ENCODE results near the gene SSNA1. TPM values are rescaled to one million over a fixed set of nuclear protein-coding genes. Genes with fewer than 3 reads are reported as not detected.

SSNA1 gene, protein sequence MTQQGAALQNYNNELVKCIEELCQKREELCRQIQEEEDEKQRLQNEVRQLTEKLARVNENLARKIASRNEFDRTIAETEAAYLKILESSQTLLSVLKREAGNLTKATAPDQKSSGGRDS
- 59.5 TPM for total RNA-seq
- long read RNA-seq, transcript SSNA1-202 (2 exons, 1,170 nt), result major isoform, 60 of 124 reads
- long read RNA-seq, transcript SSNA1-201 (3 exons, 896 nt), result minor isoform, 53 of 124 reads
- long read RNA-seq, partial matches to known transcripts, result 0 of 124 reads
- long read RNA-seq, other reads (novel, unspliced or antisense), result 7 of 124 reads

DNA sequence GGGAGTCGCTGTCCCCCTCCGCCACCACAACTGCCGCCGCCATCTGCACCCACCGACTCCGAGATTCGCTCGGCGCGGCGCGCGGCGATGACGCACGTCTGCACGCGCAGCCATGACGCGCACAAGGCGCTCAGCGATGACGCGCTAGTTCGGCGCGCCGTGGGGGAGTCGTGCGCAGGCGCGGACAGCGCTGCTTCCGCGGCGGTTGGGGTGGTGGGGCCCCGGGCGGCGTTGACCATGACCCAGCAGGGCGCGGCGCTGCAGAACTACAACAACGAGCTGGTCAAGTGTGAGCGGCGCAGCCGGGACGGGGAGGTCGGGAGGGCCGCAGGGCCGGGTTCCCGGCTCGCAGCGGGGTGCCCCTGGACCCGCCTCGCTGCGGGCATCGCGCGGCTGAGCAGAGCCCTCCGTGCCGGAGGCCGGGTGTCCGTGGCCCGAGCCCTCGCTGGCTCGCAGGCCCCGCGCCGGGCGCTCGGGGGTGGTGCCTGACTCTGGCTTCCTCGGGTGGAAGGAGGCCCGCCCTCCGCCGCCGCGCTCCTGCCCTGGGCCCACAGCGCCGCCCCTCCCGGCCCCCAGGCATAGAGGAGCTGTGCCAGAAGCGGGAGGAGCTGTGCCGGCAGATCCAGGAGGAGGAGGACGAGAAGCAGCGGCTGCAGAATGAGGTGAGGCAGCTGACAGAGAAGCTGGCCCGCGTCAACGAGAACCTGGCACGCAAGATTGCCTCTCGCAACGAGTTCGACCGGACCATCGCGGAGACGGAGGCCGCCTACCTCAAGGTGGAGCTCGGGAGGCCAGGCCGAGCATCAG lies at the start of gene SSNA1, which contains the start of gene ANAPC2:
Gene SSNA1 (plus strand): TSS at position 187 of the 807 bp plus-strand sequence. CDS start 51 bp downstream, at position 238.
Gene ANAPC2 (minus strand): TSS at position 71 of the 807 bp plus-strand sequence. CDS start 28 bp downstream, at position 43.
- peak; percentile 95 for DNase-seq (ENCODE audit: low spot score)
- intact Hi-C loops (cut with DNase I), result loop anchor here (2.0 kb wide), 2 partner anchors 16 to 34 kb away; partner anchors contain the start of genes NDOR1, RNF208 and TMEM203

DNA sequence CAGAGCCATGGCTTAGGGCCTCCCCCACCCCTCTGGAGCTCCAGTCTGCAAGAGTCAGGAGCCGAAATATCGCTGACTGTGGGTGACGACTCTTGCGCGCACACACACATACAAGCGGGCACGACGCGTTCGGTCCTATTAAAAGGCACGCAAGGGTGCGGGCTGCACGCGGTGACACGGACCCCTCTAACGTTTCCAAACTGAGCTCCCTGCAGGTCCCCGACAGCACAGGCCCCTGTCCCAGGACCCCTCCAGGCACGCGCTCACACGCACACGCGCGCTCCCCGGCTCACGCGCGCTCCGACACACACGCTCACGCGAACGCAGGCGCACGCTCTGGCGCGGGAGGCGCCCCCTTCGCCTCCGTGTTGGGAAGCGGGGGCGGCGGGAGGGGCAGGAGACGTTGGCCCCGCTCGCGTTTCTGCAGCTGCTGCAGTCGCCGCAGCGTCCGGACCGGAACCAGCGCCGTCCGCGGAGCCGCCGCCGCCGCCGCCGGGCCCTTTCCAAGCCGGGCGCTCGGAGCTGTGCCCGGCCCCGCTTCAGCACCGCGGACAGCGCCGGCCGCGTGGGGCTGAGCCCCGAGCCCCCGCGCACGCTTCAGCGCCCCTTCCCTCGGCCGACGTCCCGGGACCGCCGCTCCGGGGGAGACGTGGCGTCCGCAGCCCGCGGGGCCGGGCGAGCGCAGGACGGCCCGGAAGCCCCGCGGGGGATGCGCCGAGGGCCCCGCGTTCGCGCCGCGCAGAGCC lies 49.6 kb upstream of the SSNA1 start, which contains the start of gene GRIN1:
Gene GRIN1 (plus strand): TSS at position 433 of the 746 bp plus-strand sequence. CDS start 333 bp downstream, outside the sequence.
- intact Hi-C loops (cut with DNase I), result no loop called here

DNA sequence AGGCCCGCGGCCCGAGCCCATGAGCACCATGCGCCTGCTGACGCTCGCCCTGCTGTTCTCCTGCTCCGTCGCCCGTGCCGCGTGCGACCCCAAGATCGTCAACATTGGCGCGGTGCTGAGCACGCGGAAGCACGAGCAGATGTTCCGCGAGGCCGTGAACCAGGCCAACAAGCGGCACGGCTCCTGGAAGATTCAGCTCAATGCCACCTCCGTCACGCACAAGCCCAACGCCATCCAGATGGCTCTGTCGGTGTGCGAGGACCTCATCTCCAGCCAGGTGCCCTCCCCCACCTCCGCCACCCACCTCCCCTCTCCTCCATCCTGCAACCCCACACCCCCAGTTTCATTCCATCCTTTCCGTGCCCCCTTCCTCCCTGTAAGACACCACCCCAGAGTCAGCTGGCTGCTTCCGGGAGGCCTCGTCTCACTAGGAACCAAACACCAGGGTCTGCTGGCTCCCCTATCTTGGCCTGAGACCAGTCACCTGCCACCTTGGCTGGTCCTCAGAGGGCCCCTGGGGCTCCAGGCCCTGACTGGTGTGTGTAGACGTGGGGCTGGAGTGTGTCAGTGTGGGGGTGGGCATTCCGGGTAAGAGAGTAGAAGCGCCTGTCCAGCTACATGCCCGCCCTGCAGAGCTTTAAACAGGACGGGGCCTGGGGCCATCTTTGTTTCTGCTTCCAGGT lies 48.9 kb upstream of the SSNA1 start:
- DNase-seq (ENCODE audit: low spot score), result no peak
- intact Hi-C loops (cut with DNase I), result no loop called here

More for the DNA sequence above, 49.6 kb upstream of the SSNA1 start, which contains the start of gene GRIN1:
- DNase-seq (ENCODE audit: low spot score), result no peak

DNA sequence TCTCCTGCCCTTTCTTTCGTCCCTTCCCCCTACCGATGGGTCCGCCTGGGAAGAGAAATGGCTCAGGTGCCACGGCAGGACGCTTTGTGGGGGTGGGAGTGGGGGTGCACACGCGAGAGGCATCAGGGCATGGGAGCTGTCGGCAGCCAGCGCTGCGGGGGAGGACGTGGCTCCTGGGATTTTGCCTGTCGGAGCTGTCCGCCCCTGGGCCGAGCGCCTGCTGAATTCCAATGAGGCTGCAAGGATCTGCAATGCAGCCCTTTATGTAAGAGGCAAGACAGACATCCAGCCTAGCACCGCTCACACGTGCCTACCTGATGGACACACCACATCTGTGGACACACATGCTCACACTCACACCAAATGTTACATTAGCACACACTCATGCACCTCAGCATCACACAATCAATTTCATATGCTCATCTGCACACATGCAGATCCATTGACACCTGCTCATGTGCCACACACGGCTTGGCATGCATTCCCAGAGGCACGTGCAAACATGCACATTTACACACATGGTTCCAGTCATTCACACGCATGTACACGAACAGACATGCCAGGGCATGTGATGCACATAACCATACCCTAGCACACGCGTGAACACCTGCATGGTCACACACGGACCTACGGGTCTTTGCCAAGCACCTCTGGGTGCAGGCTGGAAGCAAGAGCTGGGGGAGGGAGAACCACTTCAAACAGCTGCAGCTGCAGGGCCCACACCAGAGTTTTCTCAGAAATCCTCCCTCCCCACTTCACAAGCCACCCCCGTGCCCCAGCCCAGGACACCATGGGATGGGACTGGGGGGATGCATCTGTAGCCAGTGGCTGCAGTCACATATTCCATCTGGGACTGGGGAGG lies 48.1 kb upstream of the SSNA1 start:
- intact Hi-C loops (cut with DNase I), result no loop called here
- no peak for DNase-seq (ENCODE audit: low spot score)

DNA sequence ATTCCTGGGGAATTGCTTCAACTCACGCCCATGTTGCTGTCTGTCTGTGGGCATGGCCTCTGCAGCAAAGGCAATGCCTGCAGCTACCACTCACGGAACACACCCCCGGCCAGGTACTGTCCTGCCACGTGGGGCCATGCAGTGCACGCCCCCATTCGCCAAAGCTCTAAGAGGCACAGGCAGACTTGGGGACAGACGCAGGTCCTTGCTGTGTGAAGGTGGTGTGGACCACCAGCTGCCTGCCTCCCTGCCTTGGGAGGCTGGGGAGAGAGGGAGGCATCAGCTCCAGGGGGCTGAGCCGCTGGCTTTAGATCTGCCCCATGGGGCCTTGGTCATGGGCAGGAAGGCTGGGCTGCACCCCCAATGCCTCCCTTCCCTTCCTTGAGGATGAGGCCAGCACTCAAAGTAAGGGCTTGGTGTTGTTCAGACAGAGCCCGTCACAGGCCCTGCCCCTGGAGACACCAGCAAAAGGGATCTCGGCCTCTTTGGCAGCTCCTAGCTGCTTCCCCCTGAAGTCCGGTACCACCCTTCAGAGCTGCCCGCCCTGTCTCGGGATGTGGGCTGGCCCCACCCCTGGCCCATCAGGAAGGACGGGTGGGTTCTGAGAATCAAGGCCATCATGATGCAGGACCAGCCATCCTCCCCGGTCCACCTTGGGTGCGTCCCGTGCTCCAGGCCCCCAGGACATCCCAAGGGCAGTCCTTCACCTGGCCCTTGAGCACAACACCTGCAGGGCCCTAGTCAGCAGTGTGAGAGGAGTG lies 47.2 kb upstream of the SSNA1 start:
- DNase-seq (ENCODE audit: low spot score), result no peak
- intact Hi-C loops (cut with DNase I), result no loop called here

DNA sequence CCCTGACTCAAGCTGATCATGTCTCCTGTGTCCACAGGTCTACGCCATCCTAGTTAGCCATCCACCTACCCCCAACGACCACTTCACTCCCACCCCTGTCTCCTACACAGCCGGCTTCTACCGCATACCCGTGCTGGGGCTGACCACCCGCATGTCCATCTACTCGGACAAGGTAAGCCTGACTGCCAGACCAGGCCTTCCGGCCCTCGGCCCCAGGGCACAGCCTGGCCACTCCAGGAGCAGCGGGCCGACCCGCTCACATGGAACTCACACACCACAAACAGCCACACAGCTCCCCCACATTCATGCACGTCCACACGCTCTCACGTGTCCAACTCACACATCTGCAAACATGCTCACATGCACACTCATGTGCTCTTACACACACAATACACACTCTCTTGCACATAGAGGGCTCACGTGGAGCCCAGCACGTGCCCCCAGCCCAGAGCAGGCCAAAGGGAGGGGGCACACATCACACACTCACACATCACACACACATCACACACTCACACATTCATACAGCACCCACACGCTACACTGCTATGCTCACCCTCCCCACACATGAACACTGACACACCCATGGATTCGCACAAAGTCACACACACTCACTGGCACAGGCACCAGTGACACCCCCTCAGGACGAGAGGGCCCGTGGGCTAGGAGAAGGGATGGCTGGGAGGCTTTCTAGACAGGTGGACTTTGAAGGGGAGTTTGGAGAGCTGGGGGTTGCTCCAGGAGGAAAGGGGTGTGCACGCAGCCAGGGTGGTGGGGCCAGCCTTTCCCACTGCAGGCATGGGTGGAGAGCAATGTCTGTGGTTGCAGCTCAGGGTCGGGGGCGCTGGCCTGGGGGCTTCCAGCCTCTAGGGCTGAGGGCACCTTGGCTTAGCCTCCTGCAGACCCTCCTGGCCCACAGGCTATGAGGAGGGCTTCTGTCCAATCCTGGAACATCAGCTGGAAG lies 46.2 kb upstream of the SSNA1 start:
- no peak for DNase-seq (ENCODE audit: low spot score)
- intact Hi-C loops (cut with DNase I), result no loop called here

DNA sequence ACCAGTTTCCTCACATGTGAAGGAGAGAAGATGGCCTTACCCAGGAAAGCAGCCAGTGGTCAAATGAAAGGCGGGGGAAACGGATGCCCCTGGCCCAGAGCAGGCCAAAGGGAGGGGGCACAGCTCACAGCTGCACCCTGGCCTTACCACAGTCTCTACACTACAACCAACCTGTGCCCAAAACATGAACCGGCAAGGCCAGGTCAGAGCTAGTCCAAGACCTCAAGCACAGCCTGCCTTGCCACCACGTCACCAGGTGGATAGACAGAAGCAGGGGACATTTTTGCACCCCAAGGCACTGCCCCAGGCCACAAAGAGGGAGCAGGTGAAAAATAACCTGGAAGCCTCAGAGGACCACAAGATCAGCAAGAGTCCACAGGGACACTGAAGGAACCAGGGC lies 45.0 kb upstream of the SSNA1 start:
- intact Hi-C loops (cut with DNase I), result no loop called here
- no peak for DNase-seq (ENCODE audit: low spot score)

DNA sequence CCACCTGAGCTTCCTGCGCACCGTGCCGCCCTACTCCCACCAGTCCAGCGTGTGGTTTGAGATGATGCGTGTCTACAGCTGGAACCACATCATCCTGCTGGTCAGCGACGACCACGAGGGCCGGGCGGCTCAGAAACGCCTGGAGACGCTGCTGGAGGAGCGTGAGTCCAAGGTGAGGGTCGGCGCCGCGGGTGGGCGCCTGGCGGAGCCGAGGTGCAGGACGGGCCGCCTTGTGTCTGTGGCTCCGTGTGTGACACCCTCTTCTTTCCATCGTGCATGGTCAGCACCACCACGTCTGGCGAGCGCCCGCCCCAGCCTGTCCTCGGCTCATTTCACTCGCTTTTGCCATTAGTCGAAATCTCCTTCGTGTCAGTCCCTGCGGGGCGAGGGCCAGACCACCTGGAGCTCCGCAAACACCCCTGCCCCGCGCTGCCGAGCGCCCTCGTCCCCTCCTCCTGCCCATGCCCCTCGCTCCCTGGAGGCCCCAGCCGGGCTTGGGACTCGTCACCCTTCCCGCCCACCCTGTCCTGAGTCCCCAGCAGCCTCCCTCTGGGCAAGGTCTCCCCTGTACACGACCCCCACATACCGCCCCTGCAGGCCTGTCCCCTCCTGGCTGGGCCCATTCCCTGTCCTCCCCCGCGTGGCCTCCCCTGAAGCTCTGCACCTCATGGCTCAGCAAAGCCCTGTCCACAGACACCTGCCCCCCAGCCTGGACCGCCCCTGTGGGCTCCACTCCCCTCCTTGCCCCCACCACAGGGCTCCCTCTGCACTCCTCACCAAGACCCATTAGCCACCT lies 42.5 kb upstream of the SSNA1 start:
- DNase-seq (ENCODE audit: low spot score), result no peak
- intact Hi-C loops (cut with DNase I), result no loop called here

DNA sequence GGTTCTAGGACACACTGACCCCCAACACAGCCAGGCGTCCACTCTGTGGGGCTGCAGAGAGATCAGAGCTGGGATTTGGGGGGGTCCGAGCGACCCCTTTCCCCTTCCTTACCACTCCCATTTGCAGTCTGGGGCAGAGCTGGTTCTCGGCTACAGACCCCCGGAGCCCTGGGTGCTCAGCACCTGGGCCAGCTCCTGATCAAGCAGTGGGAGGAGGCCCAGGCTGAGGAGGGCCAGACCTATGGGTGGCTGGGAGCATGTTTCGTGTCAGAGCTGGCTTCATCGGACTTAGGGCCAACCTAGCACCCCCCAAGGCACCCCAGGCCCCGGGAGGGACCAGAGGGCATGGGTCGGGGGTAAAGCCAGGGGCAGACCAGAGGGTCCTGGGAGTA lies 42.0 kb upstream of the SSNA1 start:
- intact Hi-C loops (cut with DNase I), result no loop called here
- no peak for DNase-seq (ENCODE audit: low spot score)

DNA sequence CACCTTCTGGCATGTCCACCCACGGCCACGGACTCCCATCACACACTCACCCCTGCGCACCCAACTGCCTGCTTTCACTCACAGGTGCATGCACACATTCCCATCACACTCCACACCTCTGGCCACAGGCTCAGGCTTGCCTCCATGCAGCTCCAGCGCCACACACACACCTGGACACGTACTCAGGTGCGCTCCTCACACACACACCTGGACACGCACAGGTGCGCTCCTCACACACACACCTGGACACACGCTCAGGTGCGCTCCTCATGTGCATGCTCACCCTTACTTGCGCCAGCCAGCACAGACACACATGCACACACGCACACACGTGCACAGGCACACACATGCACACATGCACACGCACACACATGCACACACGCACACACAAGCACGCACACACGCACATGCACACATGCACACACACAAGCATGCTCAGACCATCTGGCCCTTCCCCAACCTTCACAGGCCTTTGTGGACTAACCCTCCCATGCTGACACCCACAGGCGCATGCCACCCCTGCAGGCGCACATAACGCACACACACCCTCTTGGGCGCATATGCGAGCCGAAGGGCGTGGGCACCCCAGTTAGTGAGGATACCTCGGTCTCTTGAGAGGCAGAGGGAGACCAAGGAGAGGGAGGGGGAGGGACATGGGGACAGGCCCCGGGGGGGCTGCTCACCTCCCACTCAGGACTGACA lies 41.2 kb upstream of the SSNA1 start:
- DNase-seq (ENCODE audit: low spot score), result no peak

DNA sequence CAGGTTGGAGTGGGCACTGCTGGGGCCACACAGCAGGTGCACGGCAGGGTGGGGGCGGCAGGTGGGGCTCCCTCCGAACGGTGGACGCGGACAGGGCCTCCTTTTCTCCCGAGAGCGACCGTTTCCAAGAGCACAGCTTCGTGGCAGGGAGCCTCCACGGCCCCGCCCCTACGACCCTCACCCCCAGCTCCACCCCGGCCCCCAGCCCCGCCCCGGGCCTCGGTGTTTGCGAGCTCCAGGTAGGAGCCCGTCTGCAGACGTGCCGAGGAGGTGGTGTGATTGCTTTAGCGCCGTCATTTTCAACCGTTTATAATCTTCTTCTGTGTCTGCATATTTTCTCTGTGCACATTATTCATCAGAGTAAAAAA lies 40.7 kb upstream of the SSNA1 start:
- intact Hi-C loops (cut with DNase I), result no loop called here
- DNase-seq (ENCODE audit: low spot score), result no peak

More for the DNA sequence above, 41.2 kb upstream of the SSNA1 start:
- intact Hi-C loops (cut with DNase I), result no loop called here

DNA sequence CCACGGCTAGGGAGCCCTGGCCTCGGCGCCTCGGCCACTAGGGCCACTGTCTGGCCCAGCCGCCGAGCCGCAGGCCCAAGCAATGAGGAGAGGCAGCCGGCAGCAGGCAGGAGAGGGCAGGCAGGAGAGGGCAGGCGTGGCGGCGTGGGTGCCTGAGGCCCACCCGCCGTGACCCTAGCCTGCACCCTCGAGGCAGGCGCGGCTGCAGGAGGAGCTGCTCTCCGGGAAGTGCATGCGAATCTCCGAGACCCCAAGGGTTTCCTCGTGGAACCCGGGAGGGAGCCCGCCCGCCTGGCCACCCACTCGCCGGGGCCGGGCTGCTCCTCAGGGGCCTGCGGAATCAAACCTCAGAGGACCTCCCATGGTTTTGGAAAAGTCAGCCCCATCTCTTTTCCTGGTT lies 40.2 kb upstream of the SSNA1 start:
- no peak for DNase-seq (ENCODE audit: low spot score)
- intact Hi-C loops (cut with DNase I), result no loop called here

DNA sequence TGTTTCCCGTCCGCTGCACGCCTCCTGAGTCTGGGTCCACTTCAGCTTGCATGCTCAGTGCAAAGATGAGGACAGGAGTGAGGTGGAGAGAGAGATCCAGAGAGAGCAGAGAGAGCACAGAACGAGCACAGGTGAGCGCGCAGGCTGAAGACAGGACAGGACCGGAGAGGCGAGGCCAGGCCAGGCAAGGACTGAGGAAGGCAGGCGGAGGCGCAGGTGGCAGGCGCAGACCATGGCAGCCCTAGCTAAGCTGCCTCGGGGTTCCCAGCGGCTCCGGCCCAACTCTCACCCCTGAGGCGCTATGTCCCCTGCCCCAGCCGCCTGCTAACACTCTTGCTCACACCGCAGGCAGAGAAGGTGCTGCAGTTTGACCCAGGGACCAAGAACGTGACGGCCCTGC lies 39.8 kb upstream of the SSNA1 start:
- intact Hi-C loops (cut with DNase I), result no loop called here
- DNase-seq (ENCODE audit: low spot score), result no peak

DNA sequence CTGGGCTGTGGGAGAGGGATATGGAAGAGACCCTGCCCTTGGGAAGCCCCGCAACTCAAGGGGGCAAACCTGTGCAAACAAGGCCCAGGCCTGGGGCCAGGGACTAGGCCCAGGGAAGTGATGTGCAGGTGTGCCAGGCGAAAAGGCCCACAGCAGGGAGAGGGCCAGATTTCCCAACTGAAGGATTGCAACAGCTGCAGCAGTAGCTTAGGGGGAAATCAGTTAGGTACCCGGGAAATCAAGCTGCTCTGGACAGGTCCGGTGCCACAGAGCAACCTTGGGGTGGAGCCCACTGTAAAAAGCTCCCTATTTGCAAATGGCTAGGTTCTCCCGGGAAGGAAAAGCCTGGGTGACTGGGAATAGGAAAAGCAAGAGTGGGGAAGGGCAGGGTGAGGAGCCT lies 39.1 kb upstream of the SSNA1 start:
- no peak for DNase-seq (ENCODE audit: low spot score)
- intact Hi-C loops (cut with DNase I), result no loop called here

DNA sequence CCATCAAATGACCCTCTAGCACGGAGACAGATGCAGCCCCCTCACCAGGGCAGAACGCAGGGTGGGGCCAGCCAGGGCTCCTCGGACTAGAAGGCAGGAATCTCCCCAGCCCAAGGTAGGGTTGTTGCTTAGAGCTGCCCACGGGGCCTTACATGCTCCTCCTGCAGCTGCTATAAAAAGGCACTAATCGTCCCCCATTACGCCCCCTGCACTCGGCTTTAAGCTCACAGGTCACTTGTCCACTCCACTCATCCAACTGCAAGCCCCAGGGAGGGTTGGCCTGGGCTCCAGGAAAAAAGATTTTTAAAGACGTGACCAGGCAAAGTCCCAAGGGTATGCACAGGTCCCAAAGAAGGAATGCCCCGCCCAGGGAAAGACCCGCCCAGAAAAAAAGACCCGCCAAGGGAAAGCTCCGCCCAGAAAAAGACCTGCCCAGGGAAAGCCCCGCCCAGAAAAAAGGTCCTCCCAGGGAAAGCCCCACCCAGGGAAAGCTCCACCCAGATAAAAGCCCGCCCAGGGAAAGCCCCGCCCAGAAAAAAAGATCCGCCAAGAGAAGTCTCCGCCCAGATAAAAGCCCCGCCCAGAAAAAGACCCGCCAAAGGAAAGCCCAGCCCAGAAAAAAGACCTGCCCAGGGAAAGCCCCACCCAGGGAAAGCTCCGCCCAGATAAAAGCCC lies 38.4 kb upstream of the SSNA1 start:
- intact Hi-C loops (cut with DNase I), result no loop called here
- DNase-seq (ENCODE audit: low spot score), result no peak
